MM.1S (cell line): Measurements from ENCODE around the gene NRXN3.

Experiments
- CTCF ChIP-seq: fragments of 300-600 bp; sonication (generic); IDR thresholded peaks from 2 replicates; pipeline ENCODE4 v1.5.1; 2016; ENCODE audit warnings: antibody characterized with exemption, low read length, mixed read lengths
- EZH2 ChIP-seq: fragments of 300-600 bp; sonication (generic); optimal IDR thresholded peaks from 2 replicates; pipeline ENCODE3; 2017; ENCODE audit warnings: low read depth, mild to moderate bottlenecking, antibody characterized with exemption, low read length, mixed read lengths
- EZH2phosphoT487 ChIP-seq: fragments of 300-600 bp; sonication (generic); IDR thresholded peaks from 2 replicates; pipeline ENCODE4 v1.6.1; 2018; ENCODE audit warnings: antibody characterized with exemption, low read length

GRCh38 chr14:78455896-78456435, 285.8 kb downstream of the NRXN3 start:
- no peak for TF ChIP-seq CTCF
- TF ChIP-seq EZH2 = no peak
- TF ChIP-seq EZH2phosphoT487 = no peak
